ENCODE measurements around the gene SEMA3E. TPM values are rescaled to one million over a fixed set of nuclear protein-coding genes. Genes with fewer than 3 reads are reported as not detected.
"Not testable (repeated sequence)": the region's sequence is repeated elsewhere in the genome, so short reads cannot be mapped to it uniquely, and the experiment has no call there.

Gene SEMA3E
- not detected for total RNA-seq

GRCh38 chr7:83648464-83649241, at the start of gene SEMA3E:
Gene SEMA3E, minus strand, starts transcription at chr7:83649139.
- Mint-ChIP-seq H3K9me3 (peaks cover 3% of the 10 kb centered on the region), H3K4me1 (ENCODE audit: low read depth) (no peaks in the 10 kb centered on the region), H3K27ac (no peak within 1 kb of the TSS), H3K36me3 (ENCODE audit: low read depth) (no peaks in the 10 kb centered on the region), H3K4me3 (no peak within 1 kb of the TSS), H3K27me3 (ENCODE audit: low read depth) (peaks cover 12% of the 10 kb centered on the region)
- CTCF ChIA-PET: interaction anchor here (0.5 kb wide), 1 partner anchor 15 kb away, joined by 3 read pairs; no protein-coding TSS in a partner anchor
- intact Hi-C loops (cut with micrococcal nuclease): no loop called here
- DNase-seq: no peak

DNA sequence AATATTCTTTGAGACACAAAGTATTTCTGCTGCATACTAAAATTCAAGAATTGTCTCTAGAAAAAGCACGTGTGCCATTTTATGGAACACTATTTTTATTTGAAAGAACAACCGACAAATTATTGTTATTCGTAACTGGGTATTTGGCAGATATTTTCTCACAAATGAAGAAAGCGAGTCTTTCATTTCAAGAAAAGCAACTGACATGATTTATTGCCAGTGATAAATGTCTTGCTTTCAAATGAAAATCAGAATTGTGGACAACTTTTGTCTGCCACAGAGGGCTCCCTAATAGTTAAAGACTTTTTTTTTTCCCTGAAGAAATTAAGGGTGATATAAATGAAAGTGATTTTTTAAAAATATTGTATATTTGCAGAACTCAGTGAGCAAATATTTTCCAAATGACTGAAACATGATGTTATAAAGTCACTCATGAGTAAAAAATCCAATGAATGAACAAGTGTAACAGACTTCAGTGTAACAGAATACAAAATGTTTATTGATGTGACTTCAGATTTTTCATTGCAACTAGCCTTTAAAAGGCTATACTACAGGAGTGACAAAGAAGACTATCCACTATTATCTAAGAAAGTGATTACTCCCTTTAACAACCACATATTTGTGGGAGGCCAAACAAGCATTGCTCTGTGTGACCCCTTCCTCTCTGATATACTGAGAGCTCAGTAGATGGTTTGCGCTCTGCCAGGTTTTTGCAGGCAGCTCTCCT, 49.0 kb upstream of the SEMA3E start:
- Mint-ChIP-seq H3K4me1 (ENCODE audit: low read depth) (no peaks in the 10 kb centered on the region), H3K36me3 (ENCODE audit: low read depth) (no peaks in the 10 kb centered on the region), H3K4me3 (no peak overlapping the region), H3K27me3 (ENCODE audit: low read depth) (no peaks in the 10 kb centered on the region), H3K27ac (no peak overlapping the region), H3K9me3 (no peaks in the 10 kb centered on the region)
- intact Hi-C loops (cut with micrococcal nuclease): no loop called here
- DNase-seq: no peak
- CTCF ChIA-PET: no interaction called here

DNA sequence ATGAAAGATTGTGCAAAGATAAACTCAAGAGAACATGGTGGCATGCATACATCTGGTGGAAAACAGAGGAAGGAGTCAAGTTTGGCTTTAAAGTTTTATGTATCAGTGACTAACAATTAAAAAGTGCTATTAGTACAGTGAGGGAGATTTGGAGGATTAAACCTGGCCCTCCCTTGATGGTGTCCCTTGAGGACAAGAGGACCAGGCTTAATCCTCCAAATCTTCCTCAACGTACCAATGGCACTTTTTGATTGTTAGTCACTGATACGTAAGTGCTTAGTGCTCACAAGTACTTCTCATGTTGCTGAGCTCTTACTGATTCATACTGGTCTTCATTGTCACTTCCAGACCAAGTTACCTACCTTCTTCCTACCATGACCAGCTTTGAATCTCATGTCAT, 47.2 kb upstream of the SEMA3E start:
- intact Hi-C loops (cut with micrococcal nuclease): no loop called here
- Mint-ChIP-seq H3K36me3 (ENCODE audit: low read depth) (no peaks in the 10 kb centered on the region), H3K27me3 (ENCODE audit: low read depth) (no peaks in the 10 kb centered on the region), H3K9me3 (no peaks in the 10 kb centered on the region), H3K27ac (no peak overlapping the region), H3K4me3 (no peak overlapping the region), H3K4me1 (ENCODE audit: low read depth) (no peaks in the 10 kb centered on the region)
- DNase-seq: no peak
- CTCF ChIA-PET: no interaction called here

DNA sequence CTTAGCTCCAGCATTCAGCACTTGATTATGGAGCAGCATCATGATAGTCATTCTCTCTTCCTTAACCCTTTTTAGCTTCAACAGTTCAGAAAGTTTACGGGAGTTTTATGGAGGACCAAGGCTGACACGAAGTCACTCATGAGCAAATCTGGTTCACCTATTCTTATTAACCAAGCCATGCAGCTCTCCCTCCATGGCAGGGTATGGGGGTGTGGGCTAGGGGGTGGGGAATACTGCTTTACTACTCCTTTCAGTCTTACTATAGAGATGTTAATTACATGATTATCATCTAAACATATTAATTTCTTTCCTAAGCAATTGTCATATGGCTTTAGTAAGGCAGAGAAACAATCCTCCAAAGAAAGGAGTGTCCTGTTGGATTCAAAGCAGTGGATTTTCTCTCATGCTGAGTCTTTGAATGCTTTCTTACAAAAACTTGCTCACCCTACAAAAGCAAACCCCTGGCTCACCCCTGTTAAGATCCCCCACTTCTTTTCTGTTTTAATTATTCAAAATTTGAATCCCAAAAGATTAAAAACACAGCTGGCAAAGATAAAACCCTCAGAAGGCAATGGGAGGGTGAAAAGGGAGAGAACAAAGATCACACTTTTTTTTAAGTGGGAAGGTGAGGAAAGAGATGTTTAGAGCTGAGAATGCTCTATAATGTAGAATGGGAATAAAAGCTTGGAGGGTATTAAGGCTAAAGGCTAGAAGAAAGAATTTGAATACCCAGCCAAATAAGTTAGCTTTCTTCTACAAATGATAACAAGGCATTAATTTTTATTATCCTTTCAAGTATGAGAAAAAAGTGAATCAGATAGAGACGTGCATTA, 46.4 kb upstream of the SEMA3E start:
- Mint-ChIP-seq H3K27ac (no peak overlapping the region), H3K4me1 (ENCODE audit: low read depth) (no peaks in the 10 kb centered on the region), H3K36me3 (ENCODE audit: low read depth) (no peaks in the 10 kb centered on the region), H3K27me3 (ENCODE audit: low read depth) (no peaks in the 10 kb centered on the region), H3K9me3 (no peaks in the 10 kb centered on the region), H3K4me3 (no peak overlapping the region)
- intact Hi-C loops (cut with micrococcal nuclease): no loop called here
- DNase-seq: no peak
- CTCF ChIA-PET: no interaction called here

DNA sequence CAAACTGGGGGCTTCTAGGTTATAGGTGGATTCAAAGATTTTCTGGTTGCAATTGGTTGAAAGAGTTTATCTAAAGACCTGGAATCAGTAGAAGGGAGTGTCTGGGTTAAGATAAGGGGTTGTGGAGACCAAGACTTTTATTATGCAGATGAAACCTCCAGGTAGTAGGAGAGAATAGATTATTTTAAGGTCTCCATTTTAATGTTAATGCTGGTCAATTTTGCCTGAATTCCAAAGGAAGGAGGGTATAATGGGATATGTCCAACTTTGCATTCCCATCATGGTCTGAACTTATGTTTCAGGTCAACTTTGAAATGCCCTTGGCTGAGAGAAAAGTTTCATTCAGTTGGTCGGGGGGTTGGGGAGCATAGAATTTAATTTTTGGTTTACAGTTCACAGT, 44.3 kb upstream of the SEMA3E start:
- Mint-ChIP-seq H3K27ac (no peak overlapping the region), H3K36me3 (ENCODE audit: low read depth) (no peaks in the 10 kb centered on the region), H3K4me3 (no peak overlapping the region), H3K9me3 (no peaks in the 10 kb centered on the region), H3K4me1 (ENCODE audit: low read depth) (no peaks in the 10 kb centered on the region), H3K27me3 (ENCODE audit: low read depth) (no peaks in the 10 kb centered on the region)
- CTCF ChIA-PET: no interaction called here
- no peak for DNase-seq
- intact Hi-C loops (cut with micrococcal nuclease): no loop called here

DNA sequence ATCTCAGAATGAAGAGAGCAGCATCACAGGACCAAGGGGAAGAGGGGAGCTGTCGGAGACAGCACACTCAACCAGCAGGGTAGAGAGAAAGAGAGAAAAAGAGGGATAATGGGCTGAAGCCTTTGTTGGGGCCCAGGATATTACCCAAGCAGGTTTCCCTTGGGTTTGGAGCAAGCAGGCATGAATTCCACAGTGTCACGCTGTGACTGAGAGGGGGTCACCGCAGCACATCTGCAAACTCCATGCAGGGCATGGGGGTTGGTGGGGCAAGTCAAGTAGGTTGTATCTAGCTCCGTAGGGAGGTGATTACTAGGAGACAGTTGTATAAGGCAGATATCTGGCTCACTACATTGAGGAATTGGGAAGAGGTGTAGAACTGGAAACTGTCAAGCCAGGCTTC, 42.2 kb upstream of the SEMA3E start:
- H3K27ac Mint-ChIP-seq: no peak overlapping the region
- H3K9me3 Mint-ChIP-seq: no peaks in the 10 kb centered on the region
- DNase-seq: no peak
- H3K4me3 Mint-ChIP-seq: no peak overlapping the region
- CTCF ChIA-PET: no interaction called here
- intact Hi-C loops (cut with micrococcal nuclease): no loop called here
- no peaks in the 10 kb centered on the region for H3K27me3 Mint-ChIP-seq (ENCODE audit: low read depth)
- H3K4me1 Mint-ChIP-seq (ENCODE audit: low read depth): no peaks in the 10 kb centered on the region
- no peaks in the 10 kb centered on the region for H3K36me3 Mint-ChIP-seq (ENCODE audit: low read depth)

DNA sequence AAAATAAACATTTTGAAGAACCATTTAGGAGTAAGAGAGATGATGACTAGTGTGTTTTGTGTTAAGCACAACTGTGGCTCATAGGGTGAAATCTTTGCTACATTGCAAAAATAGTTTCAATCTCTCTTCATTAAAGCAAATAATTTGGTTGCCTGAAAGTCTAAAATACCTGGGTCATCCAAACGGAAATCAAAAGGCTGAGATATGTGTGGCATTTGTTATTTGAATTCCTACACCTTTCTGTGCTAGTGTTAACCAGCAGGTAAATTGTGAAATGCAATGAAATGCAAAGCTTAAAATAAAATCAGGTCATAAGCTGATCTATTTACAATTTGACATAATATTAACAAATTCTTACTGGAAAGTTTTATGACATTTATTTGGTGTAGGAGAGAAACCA, 40.9 kb upstream of the SEMA3E start:
- intact Hi-C loops (cut with micrococcal nuclease): no loop called here
- no peaks in the 10 kb centered on the region for H3K4me1 Mint-ChIP-seq (ENCODE audit: low read depth)
- H3K4me3 Mint-ChIP-seq: no peak overlapping the region
- DNase-seq: no peak
- CTCF ChIA-PET: no interaction called here
- H3K36me3 Mint-ChIP-seq (ENCODE audit: low read depth): no peaks in the 10 kb centered on the region
- H3K27me3 Mint-ChIP-seq (ENCODE audit: low read depth): no peaks in the 10 kb centered on the region
- H3K9me3 Mint-ChIP-seq: no peaks in the 10 kb centered on the region
- no peak overlapping the region for H3K27ac Mint-ChIP-seq

DNA sequence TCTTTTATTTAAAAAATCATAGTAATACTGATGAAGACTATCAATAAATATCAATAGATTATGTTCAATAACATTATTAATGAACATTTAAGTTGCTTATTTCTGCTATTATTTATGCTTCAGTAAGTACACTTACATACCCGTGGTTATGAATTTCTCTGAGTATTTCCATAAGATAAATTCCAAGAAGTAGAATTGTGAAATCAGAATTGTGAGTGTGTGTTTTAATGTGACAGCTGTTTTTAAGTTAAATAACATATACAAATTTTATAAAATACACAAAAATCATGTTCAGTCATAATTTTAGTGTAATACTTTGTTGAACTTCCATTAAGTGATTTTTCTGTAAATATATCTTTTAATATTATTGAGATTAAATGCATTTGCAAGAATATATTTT, 37.5 kb upstream of the SEMA3E start:
- Mint-ChIP-seq H3K9me3 (no peaks in the 10 kb centered on the region), H3K4me1 (ENCODE audit: low read depth) (no peaks in the 10 kb centered on the region)

DNA sequence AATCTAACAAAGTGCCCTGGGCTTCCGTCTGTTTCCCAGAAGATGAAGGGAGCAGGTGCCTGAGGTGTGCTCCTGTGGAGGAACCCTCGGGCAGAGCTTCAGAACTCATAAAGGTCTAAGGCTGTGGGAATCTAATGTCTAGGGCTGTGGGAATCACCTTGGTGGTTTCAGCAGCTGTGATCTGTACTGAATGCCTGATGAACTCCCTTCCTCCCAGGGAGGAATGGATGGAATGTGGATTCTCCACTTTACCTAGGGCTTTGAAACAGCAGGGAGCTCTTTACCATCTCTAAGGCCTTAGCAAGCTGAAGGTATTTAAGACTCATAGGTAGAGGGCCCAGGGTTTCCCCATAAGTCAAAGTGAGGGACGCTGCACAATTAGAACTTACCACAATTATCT, 36.0 kb upstream of the SEMA3E start:
- Mint-ChIP-seq H3K4me1 (ENCODE audit: low read depth) (no peaks in the 10 kb centered on the region), H3K4me3 (no peak overlapping the region), H3K9me3 (no peaks in the 10 kb centered on the region), H3K27ac (no peak overlapping the region), H3K27me3 (ENCODE audit: low read depth) (no peaks in the 10 kb centered on the region), H3K36me3 (ENCODE audit: low read depth) (no peaks in the 10 kb centered on the region)
- CTCF ChIA-PET: no interaction called here
- intact Hi-C loops (cut with micrococcal nuclease): no loop called here
- no peak for DNase-seq

More for the DNA sequence above, 37.5 kb upstream of the SEMA3E start:
- H3K27me3 Mint-ChIP-seq (ENCODE audit: low read depth): no peaks in the 10 kb centered on the region
- no peak overlapping the region for H3K27ac Mint-ChIP-seq
- CTCF ChIA-PET: no interaction called here
- intact Hi-C loops (cut with micrococcal nuclease): no loop called here
- no peak overlapping the region for H3K4me3 Mint-ChIP-seq
- no peak for DNase-seq
- H3K36me3 Mint-ChIP-seq (ENCODE audit: low read depth): no peaks in the 10 kb centered on the region

DNA sequence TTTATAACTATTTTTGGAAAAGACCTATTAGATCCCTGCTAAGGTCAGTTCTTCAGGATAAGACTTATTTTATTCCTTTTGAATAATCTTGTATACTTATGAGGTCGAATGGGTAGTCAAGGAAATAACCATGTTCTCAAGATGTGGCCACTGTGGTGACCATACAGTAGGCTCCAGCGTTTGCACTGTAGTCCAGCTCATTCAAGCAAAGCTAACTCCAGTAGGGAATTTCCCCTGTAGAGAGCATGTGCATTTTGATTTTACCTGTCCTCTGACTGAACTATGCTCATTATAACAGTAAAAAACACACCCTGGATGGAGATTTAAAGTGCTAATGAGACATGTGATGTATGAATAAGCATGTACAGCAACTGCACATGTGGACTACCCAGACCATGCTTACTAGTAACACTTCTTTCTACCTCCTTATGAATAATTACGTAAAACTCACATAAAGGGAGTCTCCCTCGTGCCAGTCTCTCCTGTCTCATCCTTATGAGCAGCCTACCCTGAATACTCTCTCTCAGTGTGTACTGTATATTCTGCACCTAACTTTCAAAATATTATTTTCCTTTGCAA, 32.4 kb upstream of the SEMA3E start:
- Mint-ChIP-seq H3K4me1 (ENCODE audit: low read depth) (no peaks in the 10 kb centered on the region), H3K9me3 (no peaks in the 10 kb centered on the region), H3K36me3 (ENCODE audit: low read depth) (no peaks in the 10 kb centered on the region), H3K27ac (no peak overlapping the region), H3K4me3 (no peak overlapping the region), H3K27me3 (ENCODE audit: low read depth) (no peaks in the 10 kb centered on the region)
- intact Hi-C loops (cut with micrococcal nuclease): no loop called here
- no peak for DNase-seq
- CTCF ChIA-PET: no interaction called here

GRCh38 chr7:83677180-83677866, 28.4 kb upstream of the SEMA3E start:
- CTCF ChIA-PET: no interaction called here
- intact Hi-C loops (cut with micrococcal nuclease): no loop called here
- no peak overlapping the region for H3K27ac Mint-ChIP-seq

DNA sequence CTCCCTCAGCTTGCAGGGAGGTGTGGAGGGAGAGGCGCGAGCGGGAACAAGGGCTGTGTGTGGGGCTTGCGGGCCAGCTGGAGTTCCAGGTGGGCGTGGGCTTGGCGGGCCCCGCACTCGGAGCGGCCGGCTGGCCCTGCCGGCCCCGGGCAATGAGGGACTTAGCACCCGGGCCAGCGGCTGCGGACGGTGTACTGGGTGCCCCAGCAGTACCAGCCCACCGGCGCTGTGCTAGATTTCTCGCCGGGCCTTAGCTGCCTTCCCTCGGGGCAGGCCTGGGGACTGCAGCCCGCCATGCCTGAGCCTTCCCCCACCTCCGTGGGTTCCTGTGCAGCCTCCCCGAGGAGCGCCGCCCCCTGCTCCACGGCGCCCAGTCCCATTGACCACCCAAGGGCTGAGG, 24.4 kb upstream of the SEMA3E start:
- H3K27me3 Mint-ChIP-seq (ENCODE audit: low read depth); DNase-seq; H3K9me3 Mint-ChIP-seq; H3K36me3 Mint-ChIP-seq (ENCODE audit: low read depth); H3K27ac Mint-ChIP-seq; intact Hi-C loops (cut with micrococcal nuclease); H3K4me1 Mint-ChIP-seq (ENCODE audit: low read depth); H3K4me3 Mint-ChIP-seq; CTCF ChIA-PET: not testable (repeated sequence)

More at GRCh38 chr7:83677180-83677866, 28.4 kb upstream of the SEMA3E start:
- DNase-seq: no peak
- Mint-ChIP-seq H3K9me3 (no peaks in the 10 kb centered on the region), H3K27me3 (ENCODE audit: low read depth) (no peaks in the 10 kb centered on the region), H3K36me3 (ENCODE audit: low read depth) (no peaks in the 10 kb centered on the region), H3K4me1 (ENCODE audit: low read depth) (no peaks in the 10 kb centered on the region), H3K4me3 (no peak overlapping the region)

All from activated naive CD4-positive, alpha-beta T cell treated with anti-CD3 and anti-CD28 coated beads for 36 hours (primary cell).